GM19328 (cell line): Measurements from ENCODE around the gene SFXN2.
"Not testable (repeated sequence)": the region's sequence is repeated elsewhere in the genome, so short reads cannot be mapped to it uniquely, and the experiment has no call there.

Source experiments
- ATAC-seq: cut with Tn5 transposase; IDR thresholded peaks from one replicate; pipeline ENCODE4 v1.9.1; 2021; ENCODE audit warnings: mild to moderate bottlenecking, moderate library complexity; ENCODE audit not compliant: unreplicated experiment

SFXN2 gene, protein sequence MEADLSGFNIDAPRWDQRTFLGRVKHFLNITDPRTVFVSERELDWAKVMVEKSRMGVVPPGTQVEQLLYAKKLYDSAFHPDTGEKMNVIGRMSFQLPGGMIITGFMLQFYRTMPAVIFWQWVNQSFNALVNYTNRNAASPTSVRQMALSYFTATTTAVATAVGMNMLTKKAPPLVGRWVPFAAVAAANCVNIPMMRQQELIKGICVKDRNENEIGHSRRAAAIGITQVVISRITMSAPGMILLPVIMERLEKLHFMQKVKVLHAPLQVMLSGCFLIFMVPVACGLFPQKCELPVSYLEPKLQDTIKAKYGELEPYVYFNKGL

DNA sequence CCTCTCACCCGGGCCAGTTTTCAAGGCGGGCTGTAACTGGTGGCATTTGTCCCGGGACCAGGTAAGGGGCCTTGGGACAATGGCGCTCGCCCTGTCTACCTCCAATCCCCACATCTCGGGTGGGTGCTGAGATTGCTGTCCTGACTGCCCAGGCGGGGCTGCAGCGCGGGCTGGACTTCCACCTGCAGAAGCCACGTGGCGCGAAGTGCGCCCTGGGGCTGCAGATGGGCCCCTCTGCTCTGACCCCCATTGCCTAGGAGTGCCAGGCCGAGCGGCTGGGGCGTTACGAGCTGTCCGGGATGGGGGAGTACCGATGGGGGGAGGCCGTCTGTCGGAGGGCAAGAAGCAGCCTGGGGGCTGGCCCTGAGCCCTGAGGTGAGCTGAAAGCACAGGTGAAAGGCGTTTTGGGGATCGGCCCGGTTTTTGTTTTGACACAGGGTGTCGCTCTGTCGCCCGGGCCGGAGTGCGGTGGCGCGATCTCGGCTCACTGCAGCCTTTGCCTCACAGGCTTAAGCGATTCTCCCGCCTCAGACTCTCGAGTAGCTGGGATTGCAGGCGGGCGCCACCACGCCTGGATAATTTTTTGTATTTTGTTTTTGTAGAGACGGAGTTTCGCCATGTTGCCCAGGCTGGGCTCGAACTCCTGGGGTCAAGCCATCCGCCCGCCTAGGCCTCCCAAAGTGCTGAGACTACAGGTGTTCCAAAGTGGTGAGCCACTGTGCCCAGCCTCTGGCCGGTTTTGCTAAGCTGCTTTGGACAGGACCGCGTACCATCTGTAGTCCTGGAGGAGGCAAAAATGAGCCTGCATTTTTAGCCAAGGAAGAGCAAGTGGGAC is at the start of gene SFXN2:
Gene SFXN2 (plus strand): TSS at position 16 of the 835 bp plus-strand sequence. CDS start 12,001 bp downstream, outside the sequence.
- ATAC-seq: peak; percentile 6

DNA sequence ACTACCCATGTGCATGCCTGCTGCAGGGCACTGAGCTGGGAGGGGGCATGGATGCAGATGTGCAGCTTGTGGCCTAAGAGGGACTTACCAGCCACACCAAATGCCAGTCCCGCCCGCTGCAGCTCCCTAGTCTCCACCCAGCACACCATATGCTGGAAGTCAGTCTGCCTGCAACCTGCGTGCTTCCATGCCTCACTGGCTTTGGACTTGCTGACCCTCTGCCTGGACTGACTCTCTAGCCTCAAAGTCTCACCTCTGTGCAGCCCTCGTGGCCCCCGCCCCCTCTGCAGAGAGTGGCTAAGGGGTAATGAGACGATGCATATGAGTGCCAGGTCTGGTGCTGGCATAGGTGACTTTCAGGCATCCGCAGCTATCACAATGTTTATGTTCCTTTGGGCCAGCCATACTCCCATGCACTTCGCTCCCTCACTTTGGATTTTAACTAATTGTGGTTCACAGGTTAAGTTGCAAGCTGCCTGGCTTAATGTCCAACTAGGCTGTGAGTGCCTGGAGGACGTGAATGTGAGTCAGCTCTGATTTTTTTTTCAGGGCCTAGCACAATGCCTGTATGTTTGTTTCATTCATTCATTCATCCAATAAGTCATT is 48.4 kb upstream of the SFXN2 start:
- no peak for ATAC-seq

DNA sequence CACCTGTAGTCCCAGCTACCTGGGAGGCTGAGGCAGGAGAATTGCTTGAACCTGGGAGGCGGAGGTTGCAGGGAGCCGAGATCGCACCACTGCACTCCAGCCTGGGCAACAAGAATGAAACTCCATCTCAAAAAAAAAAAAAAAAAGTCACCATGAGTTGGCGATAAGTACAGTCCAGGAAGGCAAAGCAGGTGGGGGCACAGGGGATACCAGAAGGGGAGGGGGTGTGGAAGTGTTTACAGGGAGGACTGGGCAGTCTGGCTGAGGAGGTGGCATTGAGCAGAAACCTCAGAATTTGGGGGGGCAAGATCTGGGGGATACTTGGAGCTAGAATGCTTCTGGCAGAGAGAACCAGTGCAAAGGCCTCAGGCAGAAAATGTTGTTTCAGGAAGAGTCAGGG is 47.0 kb upstream of the SFXN2 start:
- not testable (repeated sequence) for ATAC-seq

DNA sequence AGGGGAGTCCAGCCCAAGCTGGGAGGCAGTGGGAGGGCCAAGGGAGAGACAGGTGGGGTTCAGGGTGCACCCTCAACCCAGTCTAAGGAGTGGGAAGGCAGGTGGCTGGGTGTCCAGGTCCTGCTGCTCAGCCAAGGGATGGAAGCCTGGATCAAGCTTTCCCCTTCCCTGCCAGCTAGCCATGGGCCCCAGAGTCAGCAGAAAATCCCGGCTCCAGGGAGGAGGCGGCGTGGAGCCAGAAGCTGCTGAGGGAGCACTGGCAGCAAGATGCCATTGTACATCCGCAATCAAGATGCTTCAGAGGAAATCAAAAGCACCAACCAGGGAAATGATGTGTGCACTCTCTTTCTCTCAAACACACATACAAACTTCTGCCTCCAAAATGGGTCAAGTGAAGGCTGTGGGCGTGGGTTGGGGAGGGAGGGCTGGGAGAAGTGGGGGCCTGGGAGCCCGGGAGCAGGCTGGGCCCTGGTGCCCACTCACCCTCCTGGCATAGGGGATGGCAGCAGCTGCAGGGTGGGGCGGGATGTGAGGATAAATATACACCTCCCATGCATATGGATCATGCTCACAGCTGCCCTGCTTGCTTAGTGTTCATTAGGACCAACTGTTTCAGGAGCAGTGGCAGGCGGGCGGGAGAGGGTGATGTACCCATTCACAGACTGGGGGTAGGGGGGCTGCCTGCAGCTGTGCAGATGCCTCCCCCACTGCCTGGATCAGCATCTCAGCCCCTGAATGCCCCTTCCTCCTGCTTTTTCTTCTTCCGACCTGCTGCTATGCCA is 45.9 kb upstream of the SFXN2 start:
- ATAC-seq: no peak

DNA sequence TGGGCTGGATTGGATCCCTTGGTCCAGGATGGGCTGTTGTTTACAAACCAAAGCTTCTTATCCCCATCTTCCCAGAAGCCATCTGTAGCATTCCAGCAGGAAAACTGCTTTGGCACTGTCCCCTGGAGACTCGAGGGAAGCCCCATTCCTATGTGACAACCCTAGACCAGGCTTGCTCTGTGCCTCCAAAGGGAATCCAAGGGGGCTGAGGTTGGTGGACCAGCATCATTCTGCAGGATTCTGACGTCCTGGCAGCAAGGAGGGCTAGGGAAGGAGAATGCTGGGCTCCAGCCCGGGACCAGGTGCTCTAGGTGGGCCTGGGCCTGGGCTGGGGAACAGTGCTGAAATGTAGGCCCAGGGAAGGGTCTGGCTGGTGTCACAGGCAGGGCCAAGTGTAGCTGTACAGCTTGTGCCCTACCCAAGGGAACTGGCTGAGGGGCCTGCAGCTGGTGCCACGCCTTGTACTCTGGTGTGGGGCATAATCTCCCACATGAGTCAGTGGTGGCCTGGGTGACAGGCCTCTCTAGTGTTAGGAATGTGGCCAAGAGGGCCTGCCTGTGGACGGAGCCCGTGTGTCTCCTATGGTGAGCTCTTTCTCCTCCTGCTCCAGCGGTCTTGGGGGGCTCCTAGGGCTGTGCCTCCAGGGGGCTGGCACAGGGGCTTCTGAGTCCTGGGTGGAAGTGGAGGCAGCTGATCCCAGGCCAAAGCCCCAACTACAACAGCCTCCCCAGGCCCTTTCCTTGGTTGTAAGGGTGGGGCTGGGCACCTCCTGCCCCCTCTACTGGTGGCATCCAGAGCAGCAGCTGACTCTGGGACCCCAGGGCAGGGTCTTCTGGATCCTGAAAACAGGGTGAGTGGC is 45.0 kb upstream of the SFXN2 start:
- no peak for ATAC-seq

DNA sequence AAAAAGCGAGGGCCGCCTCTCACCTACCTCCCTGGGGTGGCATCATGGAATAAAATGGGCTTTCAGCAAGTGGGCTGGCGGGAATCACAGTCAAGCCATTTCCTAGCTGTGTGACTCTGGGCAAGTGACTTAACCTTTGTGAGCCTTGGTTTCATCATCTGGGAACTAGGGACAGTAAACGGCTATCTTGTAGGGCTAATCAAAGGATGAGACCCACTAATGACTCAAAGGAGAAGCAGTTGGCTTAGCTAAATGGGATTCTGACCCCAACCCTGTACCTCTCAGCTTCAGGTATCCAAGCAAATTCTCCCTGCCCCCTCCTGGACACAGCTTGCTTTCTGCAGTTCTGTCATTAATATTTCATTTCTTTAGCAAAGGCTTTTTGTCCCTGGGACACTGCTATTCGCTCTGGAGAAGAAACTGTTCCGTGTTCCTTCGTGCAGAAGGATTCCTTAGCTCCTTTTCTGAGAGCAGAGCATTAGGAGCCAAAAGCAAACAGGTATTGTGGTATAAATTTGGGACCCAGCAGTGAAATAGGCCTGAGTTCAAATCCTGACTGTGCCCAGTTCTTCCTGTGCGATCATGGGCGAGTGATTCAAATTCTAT is 44.3 kb upstream of the SFXN2 start:
- no peak for ATAC-seq

DNA sequence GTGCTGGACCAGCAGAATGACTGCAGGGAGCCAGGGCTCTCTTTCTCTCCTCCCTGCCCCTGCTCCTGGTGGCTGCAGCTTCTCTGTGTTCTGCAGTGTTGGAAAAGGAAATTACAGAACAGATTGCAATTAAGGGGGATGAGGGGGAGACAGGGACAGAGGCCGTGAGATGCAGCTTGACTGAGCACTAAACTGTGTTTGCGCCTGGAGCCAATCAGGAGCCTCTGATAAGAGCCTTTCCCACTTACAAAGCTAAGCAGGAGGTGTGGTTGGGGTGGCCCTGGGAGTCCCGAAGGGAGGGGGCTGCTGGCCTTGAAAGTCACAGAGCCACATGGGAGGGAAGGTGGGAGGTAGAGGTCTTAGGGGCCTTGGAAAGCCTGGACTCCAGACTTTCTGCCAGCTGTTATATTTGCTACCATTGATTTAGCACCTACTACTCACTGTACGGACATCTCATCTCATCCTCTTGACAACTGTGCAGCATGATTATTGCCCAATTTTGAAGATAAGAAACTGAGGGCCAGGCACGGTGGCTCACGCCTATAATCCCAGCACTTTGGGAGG is 43.5 kb upstream of the SFXN2 start:
- no peak for ATAC-seq

DNA sequence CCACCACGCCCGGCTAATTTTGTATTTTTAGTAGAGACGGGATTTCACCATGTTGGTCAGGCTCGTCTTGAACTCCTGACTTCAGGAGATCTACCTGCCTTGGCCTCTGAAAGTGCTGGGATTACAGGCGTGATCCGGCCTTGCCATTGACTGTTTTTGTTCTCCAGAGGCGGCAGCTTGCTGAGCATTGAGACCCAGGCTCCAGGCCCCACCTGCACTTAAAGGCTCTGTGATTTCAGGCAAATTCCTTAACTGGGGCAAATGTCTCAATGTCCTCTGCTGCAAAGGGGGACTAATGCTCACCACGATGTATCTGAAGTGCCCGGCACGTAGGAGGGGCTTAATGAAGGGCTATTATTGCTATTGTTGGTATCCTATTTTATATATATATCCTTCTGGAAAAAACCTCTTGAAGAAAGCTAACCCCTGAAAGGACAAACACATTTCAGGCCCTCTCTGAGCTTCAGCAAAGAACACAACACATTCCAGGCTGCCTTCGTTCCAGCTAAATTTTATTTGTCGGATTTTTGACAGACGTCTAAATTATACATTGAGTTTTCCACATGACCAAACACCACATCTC is 41.1 kb upstream of the SFXN2 start:
- no peak for ATAC-seq

DNA sequence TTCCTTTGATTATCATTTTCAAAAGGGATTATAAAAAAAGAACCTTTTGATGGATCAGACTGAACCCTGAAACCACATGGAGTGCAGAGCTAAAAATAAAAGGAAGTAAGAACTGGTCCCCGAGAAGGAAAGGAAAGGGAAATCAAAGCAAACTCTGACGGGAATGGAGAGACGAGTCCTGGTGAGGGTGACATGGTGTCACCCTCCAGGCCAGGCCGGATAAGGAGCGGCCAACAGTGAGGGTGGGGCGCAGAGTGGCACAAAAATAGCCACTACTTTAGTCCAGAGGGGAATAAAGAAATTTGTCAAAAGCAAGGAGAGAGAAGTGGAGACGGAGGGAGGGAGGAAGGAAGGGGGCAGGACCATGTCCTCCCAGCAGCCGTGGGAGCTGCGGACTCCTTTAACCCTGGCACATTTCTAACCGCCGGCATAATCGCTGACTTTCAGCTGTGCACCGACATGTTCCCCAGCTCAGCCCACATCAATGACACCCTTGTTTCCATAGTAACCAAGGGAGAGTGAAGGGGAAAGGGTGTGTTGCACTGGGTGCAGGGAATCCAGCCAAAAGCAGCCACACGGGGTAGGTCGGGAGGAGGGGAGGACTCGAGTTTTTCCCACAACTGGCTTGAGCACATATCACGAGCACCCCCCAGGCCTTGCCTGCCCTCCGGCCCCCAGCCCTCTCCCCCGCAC is 40.5 kb upstream of the SFXN2 start:
- ATAC-seq: no peak

DNA sequence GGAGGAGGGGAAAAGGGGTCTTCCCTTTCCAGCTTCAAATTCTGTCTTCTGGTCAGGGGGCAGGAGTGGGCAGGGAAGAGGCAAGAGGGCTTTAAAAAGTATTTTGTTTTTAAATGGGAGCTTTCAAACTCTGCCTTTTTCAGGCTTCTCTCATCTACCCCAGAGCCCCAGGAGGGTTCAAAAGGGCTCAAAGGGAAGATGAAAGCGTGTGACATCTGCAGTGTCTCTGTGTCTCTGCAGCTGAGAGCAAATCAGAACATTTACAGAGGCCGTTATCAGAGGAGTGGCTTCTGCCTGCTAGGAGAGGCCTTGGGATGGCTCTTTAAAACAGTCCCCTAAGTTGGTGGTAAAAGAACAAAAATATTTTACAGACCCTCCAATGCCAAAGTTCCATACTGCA is 39.9 kb upstream of the SFXN2 start:
- no peak for ATAC-seq

DNA sequence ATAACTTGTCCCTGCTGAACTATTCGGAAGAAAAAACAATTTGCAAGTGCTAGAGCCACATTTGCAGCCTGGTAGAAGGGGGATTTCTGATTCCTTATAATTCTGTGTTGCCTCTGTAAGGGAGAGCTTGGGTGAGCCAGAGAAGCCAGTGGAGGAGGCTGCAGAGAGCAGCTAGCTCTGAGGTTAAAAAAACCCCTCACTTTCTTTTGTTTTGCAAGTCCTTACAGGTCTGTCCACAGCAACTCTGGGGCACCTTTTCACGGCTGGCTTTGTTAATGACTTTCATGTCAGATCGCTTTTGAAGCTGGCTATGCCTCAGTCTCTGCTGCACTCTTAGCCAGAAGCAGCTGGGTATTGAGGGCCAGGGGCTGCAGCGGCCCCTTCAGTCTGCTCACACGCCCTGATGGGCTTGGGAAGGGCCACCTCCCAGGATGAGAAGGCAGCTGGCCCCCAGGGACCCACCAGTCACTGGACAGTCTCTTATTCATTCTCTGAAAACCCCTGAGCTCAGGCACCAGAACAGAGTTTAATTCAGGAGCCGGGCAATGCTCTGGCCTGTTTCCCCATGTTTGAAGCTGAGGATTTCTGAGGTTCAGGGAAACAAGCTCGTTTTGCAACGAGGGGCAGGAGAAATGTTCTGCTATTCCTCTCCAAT is 39.3 kb upstream of the SFXN2 start:
- no peak for ATAC-seq

DNA sequence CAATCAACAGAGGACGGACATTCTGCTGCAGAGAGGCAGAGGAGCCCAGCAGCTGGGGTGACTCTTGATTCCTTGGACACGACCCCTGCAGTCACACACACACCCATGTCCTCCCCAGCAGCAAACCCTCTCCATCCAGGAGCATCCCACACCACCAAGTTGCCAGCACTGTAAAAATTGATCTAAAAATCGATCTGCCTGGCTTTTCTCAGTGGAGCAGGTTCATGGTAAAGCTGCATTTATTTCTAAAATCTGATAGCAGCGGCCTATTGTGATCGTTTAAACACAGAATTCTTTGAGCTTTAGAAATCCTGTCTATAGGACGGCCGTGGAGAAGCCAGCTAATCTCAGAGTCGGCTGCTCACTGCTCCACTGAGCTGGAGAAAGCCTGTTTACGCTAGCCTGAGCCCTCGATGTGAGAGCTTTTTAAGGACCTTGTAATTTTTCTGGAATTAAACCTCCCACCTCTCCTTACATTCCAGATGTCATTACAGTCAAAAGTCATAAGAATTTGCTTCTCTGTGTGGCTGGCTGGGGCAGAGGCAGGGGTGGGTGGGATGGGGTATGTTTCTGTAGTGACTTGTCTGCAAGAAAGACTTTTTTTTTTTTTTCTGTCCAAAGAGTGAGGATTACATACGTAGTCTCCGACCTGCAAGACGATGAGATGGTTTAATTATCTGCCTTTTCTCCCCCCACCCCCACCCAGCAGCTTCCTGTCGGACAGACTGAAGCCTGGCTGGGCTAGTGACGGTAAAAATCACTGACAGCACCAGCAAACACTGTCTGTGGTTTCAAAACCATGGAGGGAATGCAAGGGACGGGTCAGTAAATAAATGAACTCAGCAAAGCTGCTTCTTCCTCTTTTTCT is 38.5 kb upstream of the SFXN2 start:
- ATAC-seq: no peak

DNA sequence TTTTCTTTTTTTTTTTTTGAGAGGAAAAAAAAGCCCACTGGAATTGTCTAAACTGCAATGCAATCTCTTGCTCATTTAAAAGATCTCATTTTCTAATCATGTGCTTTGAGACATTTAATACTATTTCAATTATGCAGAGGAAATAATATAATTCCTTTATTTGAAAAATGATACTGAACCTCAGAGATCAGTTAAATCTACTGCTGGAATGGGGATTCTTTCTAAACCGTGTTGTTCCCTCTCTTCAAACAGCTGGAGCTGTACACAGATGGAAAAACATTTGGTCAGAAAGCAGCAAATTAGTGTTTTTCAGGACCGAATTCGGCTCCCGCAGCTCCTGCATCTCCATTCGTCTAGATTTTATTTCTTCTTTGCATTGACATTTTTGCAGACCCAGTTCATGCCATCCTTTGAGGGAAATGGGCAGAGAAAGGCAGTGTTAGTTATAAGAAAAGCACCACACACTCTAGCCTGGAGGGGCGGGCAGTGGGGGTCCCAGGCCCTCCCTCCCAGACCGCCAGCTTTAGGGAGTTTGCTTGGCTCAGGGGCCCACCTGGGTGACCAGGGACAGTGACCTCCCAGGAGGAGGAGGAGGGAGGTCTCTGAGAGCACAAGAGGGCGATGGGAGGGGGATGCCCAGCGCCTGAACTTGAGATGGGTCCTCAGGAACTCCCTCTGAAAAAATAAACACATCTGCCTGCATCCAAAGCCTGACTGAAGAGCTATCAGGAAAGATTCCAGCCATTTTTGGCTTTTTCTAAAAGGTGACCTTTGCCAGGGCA is 37.7 kb upstream of the SFXN2 start:
- ATAC-seq: no peak

DNA sequence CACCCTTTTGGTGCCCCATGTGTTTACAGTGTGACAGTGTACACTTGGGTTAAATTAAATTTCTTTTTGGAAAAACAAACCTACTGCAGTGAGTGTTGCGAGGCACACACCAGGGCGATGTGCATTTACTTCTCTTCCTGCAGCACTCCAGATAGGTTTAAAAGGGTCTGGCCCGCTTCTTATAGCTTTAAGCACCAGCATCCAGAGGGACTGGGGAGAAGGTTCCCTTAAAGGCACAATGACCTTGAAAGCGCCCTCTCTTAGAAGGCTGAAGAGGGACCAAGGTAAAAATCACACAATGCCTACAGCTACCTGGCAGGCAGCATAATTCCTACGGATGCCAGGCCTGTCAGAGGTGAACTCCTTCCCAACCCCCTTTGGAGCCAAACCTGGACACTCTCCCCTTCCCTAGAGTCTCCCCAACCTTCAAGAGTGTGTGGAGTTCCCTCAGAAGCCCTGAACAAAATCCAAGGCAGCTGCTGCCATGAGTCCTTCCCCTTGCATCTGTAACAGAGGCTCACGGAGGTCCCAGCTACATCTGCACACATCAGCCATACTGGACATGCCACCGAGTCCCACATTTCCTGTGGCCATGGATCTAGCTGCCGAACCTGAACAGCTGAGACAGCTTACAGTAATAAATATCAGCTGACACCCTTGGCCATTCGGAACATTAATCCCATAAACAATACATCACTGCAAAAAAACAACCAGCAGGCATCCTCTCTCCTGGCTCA is 36.9 kb upstream of the SFXN2 start:
- ATAC-seq: no peak

DNA sequence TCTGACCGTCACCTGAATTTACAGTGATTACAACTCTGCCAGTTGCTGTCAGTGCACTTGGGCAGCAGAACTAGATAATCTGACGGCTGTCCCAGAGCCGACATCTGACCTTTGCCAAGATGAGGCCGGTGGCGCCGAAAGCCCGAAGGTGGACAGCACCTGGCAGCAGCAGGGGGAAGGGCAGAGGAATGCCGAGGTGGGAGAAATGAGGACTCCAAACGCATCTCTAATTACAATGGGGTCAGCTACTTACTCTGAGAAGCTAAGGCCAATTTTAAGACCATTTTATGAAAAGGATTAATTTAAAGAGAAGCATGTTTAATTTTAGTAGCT is 36.4 kb upstream of the SFXN2 start:
- ATAC-seq: no peak

DNA sequence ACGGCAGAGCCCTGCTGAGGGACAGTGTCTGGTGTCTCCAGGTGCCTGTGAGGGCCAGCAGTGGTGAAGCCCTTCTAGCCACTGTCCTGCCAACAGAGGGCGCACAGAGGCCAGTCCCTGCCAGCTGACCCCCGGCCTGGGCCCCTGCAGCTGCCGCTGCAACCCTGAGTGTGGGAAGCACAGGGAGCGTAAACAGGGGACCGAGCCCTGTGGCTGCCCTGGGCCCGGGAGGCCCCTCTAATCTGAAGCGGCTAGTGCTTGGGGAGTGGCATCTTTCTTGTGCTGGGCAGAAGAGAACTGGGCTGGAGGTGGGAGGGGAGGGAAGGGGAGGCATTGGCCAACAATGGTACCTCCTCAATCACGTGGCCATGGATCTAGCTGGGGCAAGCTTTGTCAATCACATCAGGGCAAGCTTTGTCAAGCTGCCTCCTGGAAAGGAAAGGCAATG is 35.6 kb upstream of the SFXN2 start:
- no peak for ATAC-seq
